Stimulated activated CD8-positive, alpha-beta memory T cell treated with anti-CD3 and anti-CD28 coated beads, Interleukin-12 subunit alpha, Interleukin-12 subunit beta, amount 100 ng/mL, for 1 hour (primary cell): Measurements from ENCODE around the gene NRXN3.

ENCODE experiments used
- DNase-seq: peaks from one replicate; pipeline ENCODE4 v3.0.0-alpha.2; 2020; ENCODE audit warnings: low read depth

NRXN3 gene

DNA sequence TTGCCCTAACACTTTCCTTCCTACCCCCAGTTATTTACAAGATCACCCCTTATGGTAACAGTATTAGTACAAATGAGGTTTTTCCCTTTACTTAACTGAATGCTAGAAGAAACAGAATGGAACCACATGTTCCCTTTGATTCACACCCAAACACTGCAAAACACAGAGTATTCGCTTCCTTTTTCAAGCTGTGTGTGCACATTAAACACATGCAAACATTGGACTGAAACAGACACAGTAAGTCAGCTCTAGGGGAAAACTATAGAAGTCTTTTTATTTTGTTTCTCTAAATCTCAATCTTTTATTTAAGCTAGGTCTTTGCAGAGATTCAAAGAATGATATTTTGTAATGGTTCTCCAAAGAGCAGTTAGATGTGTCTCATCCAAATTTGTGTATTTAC, 1312.7 kb downstream of the NRXN3 start:
- no peak for DNase-seq

GRCh38 chr14:79483477-79484388, 1313.6 kb downstream of the NRXN3 start:
- no peak for DNase-seq

DNA sequence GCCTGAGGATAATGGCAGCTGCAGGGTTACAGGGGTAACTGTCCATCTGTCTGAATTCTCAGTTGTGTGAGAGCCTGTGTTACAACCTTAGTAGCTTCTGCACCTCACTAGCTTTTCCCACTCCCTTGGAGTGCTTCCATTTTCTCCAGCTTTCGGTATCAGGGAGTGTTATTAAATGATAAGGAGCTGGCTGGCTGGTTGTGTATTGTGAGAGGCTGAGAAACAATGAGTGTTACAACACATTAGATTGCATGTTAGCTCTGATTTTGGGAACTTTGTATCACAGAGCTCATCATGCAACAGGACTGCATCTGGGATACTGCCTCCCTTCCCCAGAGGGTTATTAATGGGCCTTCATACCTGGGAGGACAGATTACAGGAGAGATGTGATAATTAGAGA, 1317.5 kb downstream of the NRXN3 start:
- no peak for DNase-seq

DNA sequence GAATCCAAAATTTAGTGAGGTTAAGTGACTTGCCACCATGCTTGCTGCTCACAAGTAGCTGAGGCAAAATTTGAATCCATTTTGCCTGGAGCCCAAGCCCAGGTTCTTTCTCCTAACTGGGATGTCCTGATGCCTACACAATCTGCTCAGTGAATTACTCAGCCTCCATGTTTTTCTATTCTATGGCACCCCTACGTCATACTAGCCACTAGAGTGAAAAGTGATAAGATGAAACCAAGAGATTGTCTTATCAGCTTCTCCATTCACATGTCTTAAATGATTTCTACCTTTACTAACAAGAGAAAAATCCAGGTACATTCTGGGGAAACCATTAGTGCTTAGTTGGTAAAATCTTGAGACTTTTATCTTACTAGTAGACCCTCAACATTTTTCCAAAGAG, 1321.0 kb downstream of the NRXN3 start:
- no peak for DNase-seq

DNA sequence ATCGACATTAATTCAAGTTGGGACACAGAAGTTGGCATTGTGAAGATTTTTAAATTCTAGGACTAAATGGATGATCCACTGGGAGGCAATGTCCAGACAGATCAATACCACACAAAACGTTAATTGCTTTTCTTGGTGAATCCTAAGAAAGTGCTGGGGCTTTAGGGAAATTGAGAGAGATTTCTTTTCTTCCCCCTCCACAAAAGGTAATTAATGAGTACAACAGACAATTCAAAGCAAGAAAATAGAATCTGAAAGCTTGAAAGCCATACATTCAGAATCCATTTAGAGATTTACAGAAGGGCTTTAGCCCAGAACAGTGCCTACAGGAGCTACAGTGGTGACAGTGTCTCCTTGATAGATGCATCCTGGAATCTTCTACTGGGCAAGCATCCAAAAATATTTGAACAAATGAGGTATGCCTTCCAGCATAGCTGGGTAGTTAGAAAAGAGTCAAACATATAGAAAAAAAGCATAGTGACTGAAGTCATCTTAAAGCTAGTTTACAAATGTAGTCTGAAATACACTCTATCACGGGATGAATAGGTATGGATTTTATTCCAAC, 1323.0 kb downstream of the NRXN3 start:
- no peak for DNase-seq

GRCh38 chr14:79496701-79497100, 1326.5 kb downstream of the NRXN3 start:
- no peak for DNase-seq

GRCh38 chr14:79500489-79500888, 1330.3 kb downstream of the NRXN3 start:
- DNase-seq = no peak

DNA sequence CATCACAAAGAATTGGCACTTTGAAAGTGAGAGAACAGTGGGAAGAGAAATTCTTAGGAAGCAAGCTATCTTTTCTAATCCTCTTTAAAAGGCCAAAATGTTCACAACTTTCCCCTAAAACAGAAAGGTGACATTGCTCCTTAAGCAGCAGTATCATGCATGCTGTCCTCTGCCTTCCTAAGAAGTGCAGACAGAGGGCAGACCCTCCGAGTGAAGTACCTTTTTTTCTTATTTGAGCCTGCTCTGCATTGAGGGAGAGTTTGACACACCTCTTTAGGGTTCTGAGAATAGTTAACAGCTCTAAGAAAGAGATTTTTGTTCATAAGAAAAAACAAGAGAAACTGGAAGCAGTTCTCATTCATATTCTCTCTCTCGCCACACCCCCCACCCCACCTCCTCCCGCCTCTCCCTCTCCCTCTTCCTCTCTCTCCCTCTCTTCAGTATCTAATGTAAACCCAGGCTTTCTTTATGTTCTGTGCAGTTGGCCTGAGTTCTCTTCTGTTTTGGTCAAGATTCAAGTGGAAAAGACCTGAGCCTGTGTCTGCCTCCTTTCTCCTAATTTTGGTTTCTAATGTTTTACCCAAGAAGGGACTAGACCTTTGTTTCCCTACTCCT, 1332.1 kb downstream of the NRXN3 start:
- DNase-seq = no peak

DNA sequence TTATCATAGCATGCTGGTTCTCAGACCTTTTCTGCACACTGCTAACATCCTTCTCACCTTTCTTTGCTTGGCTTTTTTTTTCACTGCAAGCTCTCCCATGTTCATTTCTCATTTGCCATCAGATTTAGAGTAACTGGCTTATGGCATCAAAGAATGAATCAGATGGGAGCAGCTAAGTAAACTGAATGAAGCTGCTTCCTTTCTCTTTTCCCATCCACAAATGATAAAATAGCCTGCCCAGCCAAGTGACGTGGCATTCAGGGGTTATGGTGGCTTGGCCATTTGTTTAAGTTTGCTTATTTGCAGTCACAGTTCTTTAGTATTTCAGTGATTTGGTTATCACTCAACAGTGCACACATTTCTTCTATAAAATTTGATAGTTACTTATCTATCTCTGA, 1332.6 kb downstream of the NRXN3 start:
- no peak for DNase-seq

DNA sequence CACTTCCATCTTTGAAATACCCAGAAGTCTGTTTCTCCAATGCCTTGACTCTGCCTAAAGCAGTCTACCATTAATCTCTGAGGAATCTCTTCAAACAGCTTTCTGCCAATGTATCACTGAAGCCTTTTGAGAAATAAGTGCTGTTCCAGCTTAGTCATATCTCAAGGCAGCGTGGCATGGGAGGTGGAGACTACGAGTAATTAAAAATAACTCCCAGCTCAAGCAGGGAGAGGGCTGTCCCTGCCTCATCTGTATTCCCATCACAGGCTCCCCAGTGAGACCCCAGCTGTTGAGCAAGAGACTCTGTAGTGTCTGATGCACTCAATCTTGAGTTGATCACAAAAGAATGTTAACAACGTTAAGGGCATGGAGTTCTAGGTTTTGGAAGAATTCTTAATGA, 1340.5 kb downstream of the NRXN3 start:
- no peak for DNase-seq

GRCh38 chr14:79511146-79511545, 1341.0 kb downstream of the NRXN3 start:
- DNase-seq = no peak

DNA sequence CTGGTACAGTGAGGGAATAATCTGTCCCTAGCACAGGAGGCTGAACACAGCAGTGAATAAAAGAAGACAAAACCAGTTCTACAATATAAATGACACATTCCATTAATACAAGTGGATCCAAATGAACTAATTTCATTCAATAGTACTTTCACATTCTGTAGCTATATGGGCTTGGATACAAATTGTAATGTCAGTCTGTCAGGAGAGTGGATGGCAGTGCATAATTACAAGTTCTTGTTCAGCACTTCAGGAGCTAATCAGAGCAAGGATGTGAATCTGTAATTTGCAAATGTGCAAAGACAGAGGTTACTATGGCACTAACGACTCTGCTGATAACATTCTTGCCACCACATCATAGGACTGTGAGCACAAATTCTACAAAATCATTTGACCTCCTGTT, 1343.3 kb downstream of the NRXN3 start:
- DNase-seq = no peak

GRCh38 chr14:79514700-79515099, 1344.5 kb downstream of the NRXN3 start:
- DNase-seq = no peak

DNA sequence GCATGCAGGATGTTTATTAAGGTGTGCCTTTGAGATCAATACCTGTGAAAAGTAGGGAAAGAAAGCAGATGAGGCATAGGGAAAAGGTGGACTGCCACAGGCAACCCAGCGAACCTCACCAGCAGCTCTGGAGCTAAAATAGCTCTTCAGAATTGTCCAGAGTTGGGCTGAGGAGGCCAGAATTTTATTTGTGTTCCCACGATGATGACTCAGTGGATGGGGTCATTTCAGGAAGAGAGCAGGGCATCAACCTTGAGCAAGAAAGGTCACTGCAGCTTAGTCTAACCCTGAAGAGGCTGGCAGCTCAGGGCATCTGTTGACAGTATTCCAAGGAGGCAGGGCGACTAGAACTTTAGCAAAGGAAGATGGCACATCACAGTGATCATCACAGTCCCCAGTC, 1345.0 kb downstream of the NRXN3 start:
- DNase-seq = no peak

- no peak for DNase-seq
Measured at GRCh38 chr14:79516009-79516408, 1345.8 kb downstream of the NRXN3 start.

- no peak for DNase-seq
Measured at GRCh38 chr14:79525416-79525815, 1355.2 kb downstream of the NRXN3 start.

DNA sequence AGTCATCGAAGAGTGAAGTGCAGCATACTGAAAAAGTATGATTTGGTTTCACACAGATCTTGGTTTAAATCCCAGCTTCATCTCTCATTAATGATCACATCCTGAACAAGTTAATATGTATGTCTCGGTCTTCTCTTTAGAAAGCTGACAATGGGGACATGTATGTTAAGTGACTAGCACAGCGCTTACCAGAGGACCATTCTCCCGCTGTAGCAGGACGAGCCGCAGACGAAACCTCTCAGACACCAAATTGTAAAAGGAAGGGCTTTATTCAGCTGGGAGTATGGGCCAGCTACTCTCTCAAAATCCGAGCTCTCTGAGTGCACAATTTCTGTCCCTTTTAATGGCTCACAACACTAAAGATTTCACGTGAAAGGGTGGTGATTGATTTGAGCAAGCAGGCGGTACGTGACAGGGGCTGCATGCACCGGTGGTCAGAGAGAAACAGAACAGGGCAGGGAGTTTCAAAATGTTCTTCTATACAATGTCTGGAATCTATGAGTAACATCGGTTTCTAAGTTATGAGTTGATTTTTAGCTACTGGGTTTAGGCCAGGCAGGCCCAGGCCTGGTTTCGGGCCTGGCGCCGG, 1358.7 kb downstream of the NRXN3 start:
- DNase-seq = no peak

GRCh38 chr14:79530555-79530954, 1360.4 kb downstream of the NRXN3 start:
- DNase-seq = no peak

DNA sequence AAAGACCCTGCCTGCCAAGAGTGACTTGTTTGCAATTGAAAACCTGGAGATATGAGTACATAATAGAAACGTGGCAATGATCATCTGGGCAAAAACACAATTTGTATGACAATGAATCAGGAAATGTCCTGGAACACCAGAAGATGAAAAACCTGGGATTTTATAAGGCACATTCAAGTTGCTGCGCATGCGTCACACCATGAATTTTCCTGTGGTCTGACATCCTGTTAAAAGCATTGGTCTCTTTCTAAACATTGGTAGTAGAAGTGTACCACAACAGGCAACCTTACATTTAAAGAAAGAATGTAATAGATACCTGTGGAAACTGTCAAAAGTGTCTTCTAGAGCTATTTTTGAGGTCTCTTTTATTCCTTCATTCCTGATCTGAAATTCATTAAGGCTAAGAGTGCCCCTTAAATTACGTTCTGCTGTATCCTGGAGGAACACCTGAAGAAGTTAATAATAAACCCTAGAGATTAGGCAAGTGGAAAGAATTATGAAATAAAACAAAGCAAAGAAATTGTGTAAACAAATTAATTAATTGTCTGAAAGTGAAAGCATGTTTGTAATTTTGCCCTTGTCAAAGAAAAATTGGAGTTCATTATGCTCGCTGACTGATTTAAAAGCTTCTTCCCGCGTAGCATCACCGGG, 1364.7 kb downstream of the NRXN3 start:
- DNase-seq = no peak

DNA sequence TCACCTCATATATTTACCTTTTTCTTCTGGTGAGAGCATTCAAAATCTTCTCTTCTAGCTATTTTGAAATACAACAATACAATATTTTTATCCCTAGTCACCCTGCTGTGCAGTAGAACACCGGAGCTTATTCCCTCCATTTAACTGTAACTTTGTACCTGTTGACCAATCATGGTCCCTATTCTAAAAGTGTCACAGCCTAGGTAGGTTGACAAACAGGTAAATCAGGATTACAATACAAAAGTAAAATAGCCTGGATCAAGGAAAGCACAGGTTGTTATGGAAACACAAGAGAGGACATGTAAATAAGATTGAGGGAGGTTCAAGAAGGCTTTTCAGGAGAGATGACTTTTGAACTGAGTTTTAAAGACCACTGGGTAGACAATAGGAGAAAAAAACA, 1370.2 kb downstream of the NRXN3 start:
- DNase-seq = no peak

GRCh38 chr14:79542121-79542520, 1371.9 kb downstream of the NRXN3 start:
- no peak for DNase-seq

- no peak for DNase-seq
Measured at GRCh38 chr14:79543348-79543747, 1373.2 kb downstream of the NRXN3 start.
